ENCODE data around the gene ZBP1. TPM values are rescaled to one million over a fixed set of nuclear protein-coding genes. Genes with fewer than 3 reads are reported as not detected.

Gene ZBP1
- total RNA-seq, 3 donors from 2014 or later, result 1.8 to 12.8 (median 3.6) TPM

DNA sequence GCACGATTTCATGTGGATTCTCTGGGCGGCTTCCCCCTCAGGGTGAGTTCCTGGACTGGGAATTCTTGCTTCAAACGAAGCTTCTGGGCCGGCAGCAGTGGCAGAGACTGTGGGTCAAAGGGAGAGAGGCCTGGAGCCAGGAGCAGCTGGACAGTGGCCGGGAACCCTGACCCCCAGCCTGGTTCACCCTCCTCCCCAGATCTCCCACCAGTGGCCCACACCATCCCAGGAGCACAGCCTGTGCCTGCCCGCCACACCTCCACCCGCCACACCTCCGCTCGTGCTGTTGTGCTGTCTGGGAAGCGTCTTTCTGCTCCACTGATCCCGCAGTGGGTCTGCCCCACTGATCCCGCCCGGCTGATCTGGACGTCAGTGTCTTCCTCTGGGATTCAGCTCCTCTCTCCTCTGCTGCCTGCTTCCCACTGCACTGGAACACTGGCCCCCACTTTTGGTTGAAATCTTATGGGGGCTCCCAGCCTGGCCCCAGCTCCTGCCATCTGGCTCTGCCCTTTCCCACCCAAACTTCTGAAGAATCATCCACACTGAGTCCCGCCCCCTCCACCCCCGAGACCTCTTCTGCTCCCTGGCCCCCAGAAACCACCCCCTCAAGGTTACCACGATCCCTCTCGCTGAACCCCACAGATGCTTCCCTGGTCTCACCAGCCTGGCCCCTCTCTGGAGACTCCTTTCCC is 9.8 kb downstream of the ZBP1 start:
- TF ChIP-seq, protein P1, sequence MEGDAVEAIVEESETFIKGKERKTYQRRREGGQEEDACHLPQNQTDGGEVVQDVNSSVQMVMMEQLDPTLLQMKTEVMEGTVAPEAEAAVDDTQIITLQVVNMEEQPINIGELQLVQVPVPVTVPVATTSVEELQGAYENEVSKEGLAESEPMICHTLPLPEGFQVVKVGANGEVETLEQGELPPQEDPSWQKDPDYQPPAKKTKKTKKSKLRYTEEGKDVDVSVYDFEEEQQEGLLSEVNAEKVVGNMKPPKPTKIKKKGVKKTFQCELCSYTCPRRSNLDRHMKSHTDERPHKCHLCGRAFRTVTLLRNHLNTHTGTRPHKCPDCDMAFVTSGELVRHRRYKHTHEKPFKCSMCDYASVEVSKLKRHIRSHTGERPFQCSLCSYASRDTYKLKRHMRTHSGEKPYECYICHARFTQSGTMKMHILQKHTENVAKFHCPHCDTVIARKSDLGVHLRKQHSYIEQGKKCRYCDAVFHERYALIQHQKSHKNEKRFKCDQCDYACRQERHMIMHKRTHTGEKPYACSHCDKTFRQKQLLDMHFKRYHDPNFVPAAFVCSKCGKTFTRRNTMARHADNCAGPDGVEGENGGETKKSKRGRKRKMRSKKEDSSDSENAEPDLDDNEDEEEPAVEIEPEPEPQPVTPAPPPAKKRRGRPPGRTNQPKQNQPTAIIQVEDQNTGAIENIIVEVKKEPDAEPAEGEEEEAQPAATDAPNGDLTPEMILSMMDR (IDR thresholded peaks at IDR 0.05), result no peak
- Histone ChIP-seq H3K4me3 (no peak overlapping the region), H3K9me3 (no peaks in the 10 kb centered on the region), H3K36me3 (ENCODE audit: low read depth) (no peaks in the 10 kb centered on the region), H3K4me1 (ENCODE audit: low read depth) (peaks cover 3% of the 10 kb centered on the region)
- intact Hi-C loops (cut with DNase I, micrococcal nuclease), result no loop called here
- DNase-seq (peak in 1 of 3 donors; percentile 35), ATAC-seq (no peak)

DNA sequence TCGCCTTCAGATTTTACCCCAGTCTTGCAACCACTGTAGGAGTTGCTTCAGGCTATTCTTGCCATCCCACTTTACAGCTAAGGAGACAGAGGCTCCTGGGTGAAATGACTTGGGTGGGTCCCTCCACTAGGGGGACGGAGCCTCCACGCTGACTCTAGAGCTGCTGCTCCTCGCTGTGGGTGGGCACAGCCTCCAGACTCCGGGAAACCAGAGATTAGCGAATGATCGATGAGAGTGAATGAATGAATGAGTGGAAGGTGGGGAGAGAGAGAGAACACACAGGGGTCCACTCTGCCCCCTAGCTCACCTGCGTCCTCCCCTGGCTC is 10.4 kb downstream of the ZBP1 start:
- no peak for DNase-seq
- H3K4me3 ChIP-seq, result no peak overlapping the region
- H3K4me1 ChIP-seq (ENCODE audit: low read depth), result peaks cover 7% of the 10 kb centered on the region
- H3K36me3 ChIP-seq (ENCODE audit: low read depth), result no peaks in the 10 kb centered on the region
- no peak for ATAC-seq
- TF ChIP-seq, protein P1 (IDR thresholded peaks at IDR 0.05), result no peak
- intact Hi-C loops (cut with DNase I, micrococcal nuclease), result no loop called here
- H3K9me3 ChIP-seq, result no peaks in the 10 kb centered on the region

DNA sequence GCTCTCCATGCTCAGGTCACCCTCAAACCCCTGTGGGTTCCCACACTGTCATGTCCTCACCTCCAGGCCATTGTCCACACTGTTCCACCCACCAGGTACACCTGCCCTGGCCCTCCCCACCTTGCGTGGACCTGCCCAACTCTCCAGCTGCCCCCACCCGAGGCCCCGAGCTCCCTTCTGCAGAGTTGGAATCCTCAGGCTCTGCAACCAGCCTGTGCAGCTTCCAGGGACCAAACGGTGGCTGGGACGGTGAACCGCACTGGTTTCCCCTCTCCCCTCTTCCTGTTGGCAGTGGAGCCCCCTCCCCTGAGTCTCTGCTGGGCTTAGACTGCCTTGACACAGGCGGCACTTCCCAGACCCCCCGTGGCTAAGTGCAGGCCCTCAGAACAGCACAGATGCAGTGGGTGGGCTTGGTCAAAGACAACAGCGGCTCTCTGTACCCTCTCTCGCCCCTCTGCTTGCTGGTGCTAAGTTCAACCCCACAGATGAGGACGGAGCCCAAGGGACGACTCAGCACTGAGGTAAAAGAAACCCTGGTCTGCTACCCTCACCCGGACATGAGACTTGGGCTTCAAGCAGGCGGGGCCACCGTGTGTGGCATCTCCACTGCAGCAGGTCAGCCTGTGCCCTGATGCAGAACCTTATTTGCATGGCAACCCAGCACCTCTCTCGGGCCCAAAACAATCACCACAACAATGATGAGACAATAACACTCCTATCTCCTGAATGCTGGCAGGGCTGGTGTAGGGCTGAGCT is 11.0 kb downstream of the ZBP1 start:
- intact Hi-C loops (cut with DNase I, micrococcal nuclease), result no loop called here
- H3K4me1 ChIP-seq (ENCODE audit: low read depth), result peaks cover 10% of the 10 kb centered on the region
- H3K9me3 ChIP-seq, result no peaks in the 10 kb centered on the region
- ATAC-seq (no peak), DNase-seq (peak in 1 of 3 donors; percentile 31)
- H3K4me3 ChIP-seq, result no peak overlapping the region
- no peaks in the 10 kb centered on the region for H3K36me3 ChIP-seq (ENCODE audit: low read depth)
- TF ChIP-seq, protein P1 (IDR thresholded peaks at IDR 0.05), result no peak

DNA sequence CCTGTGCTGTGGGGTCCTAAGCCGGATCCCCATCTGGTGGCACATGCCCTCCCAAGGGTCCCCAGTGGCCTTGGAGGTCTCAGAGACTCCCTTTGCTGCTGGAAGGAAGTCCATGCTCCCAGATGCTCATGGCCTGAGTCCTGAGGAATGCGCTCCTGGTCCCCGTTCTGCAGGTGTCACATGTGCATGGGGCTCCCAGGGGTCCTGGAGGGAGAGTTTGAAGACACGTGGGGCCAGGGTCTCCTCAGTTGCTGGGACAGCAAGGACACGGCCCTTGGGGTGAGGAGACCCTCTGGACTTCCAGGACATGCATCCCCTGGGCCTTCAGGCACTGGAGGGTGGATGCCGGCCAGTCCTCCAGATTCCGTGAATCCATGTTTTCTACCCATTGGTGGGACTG is 11.7 kb downstream of the ZBP1 start:
- no peak for DNase-seq
- H3K36me3 ChIP-seq (ENCODE audit: low read depth), result no peaks in the 10 kb centered on the region
- H3K4me3 ChIP-seq, result no peak overlapping the region
- H3K4me1 ChIP-seq (ENCODE audit: low read depth), result peaks cover 10% of the 10 kb centered on the region
- TF ChIP-seq, protein P1 (IDR thresholded peaks at IDR 0.05), result no peak
- intact Hi-C loops (cut with DNase I, micrococcal nuclease), result no loop called here
- ATAC-seq, result no peak
- no peaks in the 10 kb centered on the region for H3K9me3 ChIP-seq

DNA sequence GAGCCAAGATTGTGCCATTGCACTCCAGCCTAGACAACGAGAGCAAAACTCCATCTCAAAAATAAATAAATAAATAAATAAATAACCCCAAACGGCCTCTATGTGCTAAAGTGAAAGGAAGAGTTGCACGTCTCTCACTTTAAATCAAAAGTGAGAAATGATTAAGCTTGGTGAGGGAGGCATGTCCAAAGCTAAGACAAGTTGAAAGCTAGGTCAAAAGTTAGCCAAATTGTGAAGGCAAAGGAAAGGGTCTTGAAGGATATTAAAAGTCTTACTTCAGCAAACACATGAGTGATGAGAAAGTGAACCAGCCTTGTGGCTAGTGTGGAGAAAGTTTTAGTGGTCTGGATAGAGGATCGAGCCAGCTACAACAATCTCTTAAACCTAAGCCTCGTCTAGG is 14.3 kb downstream of the ZBP1 start:
- H3K9me3 ChIP-seq, result no peaks in the 10 kb centered on the region
- H3K4me1 ChIP-seq (ENCODE audit: low read depth), result peaks cover 10% of the 10 kb centered on the region
- ATAC-seq (no peak), DNase-seq (no peak)
- TF ChIP-seq, protein P1 (IDR thresholded peaks at IDR 0.05), result no peak
- H3K36me3 ChIP-seq (ENCODE audit: low read depth), result no peaks in the 10 kb centered on the region
- no peak overlapping the region for H3K4me3 ChIP-seq
- intact Hi-C loops (cut with DNase I, micrococcal nuclease), result no loop called here

All from mucosa of descending colon (tissue), 3 donors.